ENCODE results near the gene ARV1.
"Not testable (repeated sequence)": the region's sequence is repeated elsewhere in the genome, so short reads cannot be mapped to it uniquely, and the experiment has no call there.

The ARV1 gene

GRCh38 chr1:231045921-231046729, 67.2 kb downstream of the ARV1 start:
- DNase-seq, result not testable (repeated sequence)

GRCh38 chr1:231046730-231047395, 68.0 kb downstream of the ARV1 start:
- no peak for DNase-seq

GRCh38 chr1:231047529-231047928, 68.6 kb downstream of the ARV1 start:
- DNase-seq, result not testable (repeated sequence)

GRCh38 chr1:231048419-231048818, 69.5 kb downstream of the ARV1 start:
- not testable (repeated sequence) for DNase-seq

GRCh38 chr1:231049121-231049979, 70.5 kb downstream of the ARV1 start:
- no peak for DNase-seq
